Progenitor cell of endocrine pancreas (in vitro differentiated cells): Measurements from ENCODE around the gene ADAMTS16. TPM values are rescaled to one million over a fixed set of nuclear protein-coding genes. Genes with fewer than 3 reads are reported as not detected.

Experiments used
- DNase-seq: peaks from one replicate; pipeline ENCODE4 v3.0.0; 2021; ENCODE audit warnings: low spot score; ENCODE audit not compliant: unreplicated experiment
- H3K27ac Mint-ChIP-seq: 2 replicates; pipeline ENCODE4 v1.8.0; 2021; ENCODE audit warnings: mild to moderate bottlenecking, moderate library complexity, mixed read lengths
- H3K27me3 Mint-ChIP-seq: 2 replicates; pipeline ENCODE4 v1.8.0; 2021; ENCODE audit warnings: mixed read lengths
- H3K36me3 Mint-ChIP-seq: 2 replicates; pipeline ENCODE4 v1.8.0; 2022; ENCODE audit warnings: mixed read lengths; ENCODE audit not compliant: insufficient read depth
- H3K4me1 Mint-ChIP-seq: 2 replicates; pipeline ENCODE4 v1.8.0; 2021; ENCODE audit warnings: low read depth, mixed read lengths
- H3K4me3 Mint-ChIP-seq: 2 replicates; pipeline ENCODE4 v1.8.0; 2021; ENCODE audit warnings: low read depth, mild to moderate bottlenecking, moderate library complexity, mixed read lengths
- H3K9me3 Mint-ChIP-seq: 2 replicates; pipeline ENCODE4 v1.8.0; 2021; ENCODE audit warnings: low read depth, mixed read lengths
- total RNA-seq: library from RNA; stranded (reverse); gene quantifications from 2 replicates; pipeline ENCODE4 v1.2.1, GENCODE V29; 2021
- TF ChIP-seq, protein P1 (sequence below): fragments of 200-600 bp; sonication (generic); IDR thresholded peaks from one replicate; pipeline ENCODE4 v1.5.0; 2021; ENCODE audit warnings: antibody characterized with exemption, mild to moderate bottlenecking; ENCODE audit not compliant: unreplicated experiment

ADAMTS16 gene
- total RNA-seq, 1 donor from 2014 or later = 40.7 TPM

DNA sequence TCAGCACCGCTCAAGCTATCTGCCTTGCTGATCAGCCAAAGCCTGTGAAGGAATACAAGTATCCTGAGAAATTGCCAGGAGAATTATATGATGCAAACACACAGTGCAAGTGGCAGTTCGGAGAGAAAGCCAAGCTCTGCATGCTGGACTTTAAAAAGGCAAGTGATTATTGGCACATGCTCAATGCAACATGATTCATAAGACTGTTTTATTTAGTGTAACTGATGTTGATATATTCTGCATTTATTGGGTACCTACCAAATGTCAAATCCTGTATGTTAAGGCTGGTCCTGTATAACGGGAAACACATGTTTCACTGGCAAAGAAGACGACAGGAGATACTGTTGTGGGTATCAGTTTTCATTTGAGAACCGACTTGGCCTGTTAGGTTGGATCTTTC lies 69.0 kb downstream of the ADAMTS16 start:
- peaks cover 7% of the 10 kb centered on the region for H3K4me1 Mint-ChIP-seq
- peaks cover 6% of the 10 kb centered on the region for H3K9me3 Mint-ChIP-seq
- peaks cover 26% of the 10 kb centered on the region for H3K36me3 Mint-ChIP-seq
- H3K27ac Mint-ChIP-seq = peak overlapping the region; percentile 80
- no peaks in the 10 kb centered on the region for H3K27me3 Mint-ChIP-seq
- no peak for DNase-seq
- TF ChIP-seq, protein P1, sequence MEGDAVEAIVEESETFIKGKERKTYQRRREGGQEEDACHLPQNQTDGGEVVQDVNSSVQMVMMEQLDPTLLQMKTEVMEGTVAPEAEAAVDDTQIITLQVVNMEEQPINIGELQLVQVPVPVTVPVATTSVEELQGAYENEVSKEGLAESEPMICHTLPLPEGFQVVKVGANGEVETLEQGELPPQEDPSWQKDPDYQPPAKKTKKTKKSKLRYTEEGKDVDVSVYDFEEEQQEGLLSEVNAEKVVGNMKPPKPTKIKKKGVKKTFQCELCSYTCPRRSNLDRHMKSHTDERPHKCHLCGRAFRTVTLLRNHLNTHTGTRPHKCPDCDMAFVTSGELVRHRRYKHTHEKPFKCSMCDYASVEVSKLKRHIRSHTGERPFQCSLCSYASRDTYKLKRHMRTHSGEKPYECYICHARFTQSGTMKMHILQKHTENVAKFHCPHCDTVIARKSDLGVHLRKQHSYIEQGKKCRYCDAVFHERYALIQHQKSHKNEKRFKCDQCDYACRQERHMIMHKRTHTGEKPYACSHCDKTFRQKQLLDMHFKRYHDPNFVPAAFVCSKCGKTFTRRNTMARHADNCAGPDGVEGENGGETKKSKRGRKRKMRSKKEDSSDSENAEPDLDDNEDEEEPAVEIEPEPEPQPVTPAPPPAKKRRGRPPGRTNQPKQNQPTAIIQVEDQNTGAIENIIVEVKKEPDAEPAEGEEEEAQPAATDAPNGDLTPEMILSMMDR = no peak
- H3K4me3 Mint-ChIP-seq = no peak overlapping the region

DNA sequence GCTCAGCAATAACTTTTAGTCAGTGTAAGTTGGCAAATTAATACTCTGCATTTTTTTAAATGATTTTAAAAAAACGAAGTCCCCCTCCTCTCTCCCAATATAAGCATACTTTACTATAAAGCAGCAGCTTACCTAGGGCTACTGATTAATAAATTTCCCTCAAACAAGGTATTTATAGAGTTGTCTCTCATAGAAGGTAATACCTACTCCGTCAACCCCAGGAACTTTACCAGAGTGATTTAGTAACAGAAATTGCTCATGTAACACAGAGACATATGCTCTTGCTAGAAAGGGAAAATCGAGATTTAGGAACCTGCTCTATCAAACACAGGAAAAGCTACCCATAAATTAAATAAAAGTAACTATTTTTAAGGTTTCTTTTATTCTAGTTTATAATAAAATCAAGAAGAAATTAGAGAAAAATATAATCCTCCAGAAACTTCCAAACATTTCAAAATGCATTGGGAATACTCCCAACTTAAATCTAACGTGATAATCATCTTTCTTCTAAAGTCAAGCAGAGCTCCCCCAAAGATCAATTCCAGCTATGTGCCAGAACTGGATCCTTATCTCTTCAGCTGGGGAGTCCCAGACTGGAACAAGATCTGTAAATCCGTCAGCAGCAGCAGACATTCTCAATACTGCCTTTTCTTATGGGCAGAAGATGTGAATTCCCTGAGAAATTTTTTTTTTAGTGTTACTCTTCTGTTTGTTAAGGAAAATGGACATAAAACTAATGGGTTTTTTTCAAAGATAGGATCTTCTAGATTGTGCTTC lies 69.6 kb downstream of the ADAMTS16 start:
- peaks cover 26% of the 10 kb centered on the region for H3K36me3 Mint-ChIP-seq
- TF ChIP-seq, protein P1 = no peak
- H3K27me3 Mint-ChIP-seq = no peaks in the 10 kb centered on the region
- H3K9me3 Mint-ChIP-seq = peaks cover 6% of the 10 kb centered on the region
- H3K4me1 Mint-ChIP-seq = peaks cover 7% of the 10 kb centered on the region
- no peak overlapping the region for H3K27ac Mint-ChIP-seq
- no peak overlapping the region for H3K4me3 Mint-ChIP-seq
- DNase-seq = no peak

DNA sequence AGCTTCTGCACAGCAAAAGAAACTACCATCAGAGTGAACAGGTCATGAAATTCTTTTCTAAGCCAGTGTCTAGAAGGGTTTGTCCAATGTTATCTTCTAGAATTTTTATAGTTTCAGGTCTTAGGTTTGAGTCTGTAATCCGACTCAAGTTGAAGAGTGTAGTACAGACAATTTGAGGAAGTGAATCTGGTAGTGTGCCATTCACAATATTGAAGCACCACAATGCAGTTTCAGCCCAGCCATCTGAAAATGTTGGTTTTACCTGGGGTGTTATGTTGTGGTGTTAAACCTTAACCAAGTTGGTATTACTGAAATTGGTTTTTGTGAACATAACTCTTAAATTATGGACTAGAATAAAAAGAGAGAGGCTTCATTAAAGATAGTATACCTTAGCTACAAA lies 77.2 kb downstream of the ADAMTS16 start:
- Mint-ChIP-seq H3K4me3 (no peak overlapping the region), H3K27ac (no peak overlapping the region), H3K4me1 (no peaks in the 10 kb centered on the region), H3K36me3 (peaks cover 19% of the 10 kb centered on the region), H3K27me3 (no peaks in the 10 kb centered on the region), H3K9me3 (peaks cover 5% of the 10 kb centered on the region)
- no peak for DNase-seq
- TF ChIP-seq, protein P1 = no peak

DNA sequence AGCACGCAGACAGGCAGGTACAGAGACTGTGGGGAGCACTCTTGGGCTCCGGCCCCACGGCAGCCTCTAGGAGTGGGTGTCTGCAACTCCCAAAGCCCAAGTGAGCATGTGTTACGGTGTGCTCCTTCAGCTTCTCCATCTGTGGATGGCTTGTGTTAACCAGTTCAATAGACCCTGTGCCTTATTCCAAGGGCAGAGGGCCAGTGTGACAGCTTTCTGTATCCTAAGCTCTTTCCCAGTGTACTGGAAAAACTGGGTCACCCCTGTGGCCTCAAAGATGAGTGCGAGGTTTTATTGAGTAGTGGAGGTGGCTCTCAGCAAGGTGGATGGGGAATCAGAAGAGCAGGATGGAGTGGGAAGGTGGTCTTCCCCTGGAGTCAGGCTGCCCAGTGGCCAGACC lies 78.3 kb downstream of the ADAMTS16 start:
- Mint-ChIP-seq H3K27ac (no peak overlapping the region), H3K4me1 (no peaks in the 10 kb centered on the region), H3K9me3 (peaks cover 5% of the 10 kb centered on the region), H3K4me3 (no peak overlapping the region), H3K36me3 (peaks cover 24% of the 10 kb centered on the region), H3K27me3 (no peaks in the 10 kb centered on the region)
- DNase-seq = no peak
- TF ChIP-seq, protein P1 = no peak

DNA sequence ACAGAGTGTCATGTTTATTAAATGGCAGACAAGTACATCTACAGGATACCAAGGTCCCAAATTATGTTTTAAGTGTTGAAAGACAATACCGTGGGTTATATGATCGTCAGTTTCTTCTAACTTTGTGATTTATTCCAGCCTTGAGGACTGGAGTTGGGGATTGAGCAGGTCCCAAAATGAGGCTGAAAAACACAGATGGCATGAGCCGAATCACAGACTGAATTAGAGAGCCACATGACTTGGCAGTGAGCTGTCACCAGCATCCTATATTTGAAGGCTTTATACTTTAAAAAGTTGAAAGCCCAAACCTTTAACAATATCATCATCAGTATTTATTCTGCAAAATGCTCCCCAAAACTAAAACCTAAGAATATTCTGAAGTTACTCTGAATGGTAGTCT lies 79.4 kb downstream of the ADAMTS16 start:
- Mint-ChIP-seq H3K4me1 (no peaks in the 10 kb centered on the region), H3K36me3 (peaks cover 26% of the 10 kb centered on the region), H3K27me3 (no peaks in the 10 kb centered on the region), H3K27ac (no peak overlapping the region), H3K4me3 (no peak overlapping the region), H3K9me3 (peaks cover 5% of the 10 kb centered on the region)
- TF ChIP-seq, protein P1 = no peak
- DNase-seq = no peak
